ENCODE measurements around the gene TMEM161B.

Gene TMEM161B

GRCh38 chr5:88172847-88173758 lies 95.5 kb downstream of the TMEM161B start:
- H3K4me3 ChIP-seq (ENCODE audit: low read depth, low read length): no peak overlapping the region
- ChIA-PET POLR2A (no interaction called here), CTCF (no interaction called here)
- TF ChIP-seq, protein P1, sequence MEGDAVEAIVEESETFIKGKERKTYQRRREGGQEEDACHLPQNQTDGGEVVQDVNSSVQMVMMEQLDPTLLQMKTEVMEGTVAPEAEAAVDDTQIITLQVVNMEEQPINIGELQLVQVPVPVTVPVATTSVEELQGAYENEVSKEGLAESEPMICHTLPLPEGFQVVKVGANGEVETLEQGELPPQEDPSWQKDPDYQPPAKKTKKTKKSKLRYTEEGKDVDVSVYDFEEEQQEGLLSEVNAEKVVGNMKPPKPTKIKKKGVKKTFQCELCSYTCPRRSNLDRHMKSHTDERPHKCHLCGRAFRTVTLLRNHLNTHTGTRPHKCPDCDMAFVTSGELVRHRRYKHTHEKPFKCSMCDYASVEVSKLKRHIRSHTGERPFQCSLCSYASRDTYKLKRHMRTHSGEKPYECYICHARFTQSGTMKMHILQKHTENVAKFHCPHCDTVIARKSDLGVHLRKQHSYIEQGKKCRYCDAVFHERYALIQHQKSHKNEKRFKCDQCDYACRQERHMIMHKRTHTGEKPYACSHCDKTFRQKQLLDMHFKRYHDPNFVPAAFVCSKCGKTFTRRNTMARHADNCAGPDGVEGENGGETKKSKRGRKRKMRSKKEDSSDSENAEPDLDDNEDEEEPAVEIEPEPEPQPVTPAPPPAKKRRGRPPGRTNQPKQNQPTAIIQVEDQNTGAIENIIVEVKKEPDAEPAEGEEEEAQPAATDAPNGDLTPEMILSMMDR (IDR thresholded peaks at IDR 0.05; ENCODE audit: insufficient read depth, low read length, missing control alignments): no peak
- DNase-seq (ENCODE audit: low read depth, low spot score): no peak

- H3K4me3 ChIP-seq (ENCODE audit: low read depth, low read length): no peak overlapping the region
- TF ChIP-seq, protein P1 (IDR thresholded peaks at IDR 0.05; ENCODE audit: insufficient read depth, low read length, missing control alignments): no peak
- ChIA-PET CTCF (no interaction called here), POLR2A (no interaction called here)
- DNase-seq (ENCODE audit: low read depth, low spot score): no peak
Measured at GRCh38 chr5:88159591-88159990, 109.1 kb downstream of the TMEM161B start.

DNA sequence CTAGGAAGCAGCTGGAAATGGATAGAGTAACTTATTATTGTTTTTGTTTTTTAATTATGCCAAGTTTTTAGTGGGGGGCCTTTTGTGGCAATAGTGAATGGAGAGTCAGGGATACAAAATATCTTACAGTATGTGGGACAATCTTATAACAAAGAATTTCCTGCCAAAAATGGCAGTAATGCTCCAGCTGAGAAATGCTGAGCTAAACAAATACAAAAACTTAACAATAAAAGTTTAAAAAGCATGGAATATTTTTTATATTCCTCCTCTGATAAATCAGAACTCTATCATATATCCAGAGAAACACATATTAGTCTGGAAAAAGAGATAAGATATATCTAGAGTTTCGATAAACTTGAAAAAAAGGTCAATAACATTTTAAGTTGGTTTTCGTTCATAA lies 110.6 kb downstream of the TMEM161B start:
- ChIA-PET POLR2A (no interaction called here), CTCF (no interaction called here)
- DNase-seq (ENCODE audit: low read depth, low spot score): no peak
- TF ChIP-seq, protein P1 (IDR thresholded peaks at IDR 0.05; ENCODE audit: insufficient read depth, low read length, missing control alignments): no peak
- H3K4me3 ChIP-seq (ENCODE audit: low read depth, low read length): no peak overlapping the region

GRCh38 chr5:88154891-88155290 lies 113.8 kb downstream of the TMEM161B start:
- TF ChIP-seq, protein P1 (IDR thresholded peaks at IDR 0.05; ENCODE audit: insufficient read depth, low read length, missing control alignments): no peak

DNA sequence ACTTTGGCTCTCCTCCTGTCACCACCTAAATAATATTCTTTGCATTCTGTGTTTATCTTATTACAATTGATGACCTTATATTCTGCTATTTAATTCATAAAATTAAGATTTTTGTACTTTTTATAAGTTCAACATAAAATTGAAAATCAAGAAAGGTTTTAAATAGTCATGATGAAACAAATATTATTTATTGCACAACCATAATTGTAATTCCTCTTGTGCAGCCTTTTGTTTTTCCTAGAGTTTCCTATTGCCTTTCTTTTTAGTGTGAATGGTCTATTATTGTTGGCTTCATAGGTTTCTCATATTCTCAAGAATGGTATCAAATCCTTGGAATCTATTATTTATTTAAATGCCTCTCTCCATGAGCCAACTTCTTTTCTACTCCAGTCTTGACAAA lies 117.9 kb downstream of the TMEM161B start:
- DNase-seq (ENCODE audit: low read depth, low spot score): no peak
- TF ChIP-seq, protein P1 (IDR thresholded peaks at IDR 0.05; ENCODE audit: insufficient read depth, low read length, missing control alignments): no peak
- ChIA-PET POLR2A (no interaction called here), CTCF (no interaction called here)
- H3K4me3 ChIP-seq (ENCODE audit: low read depth, low read length): no peak overlapping the region

More at GRCh38 chr5:88154891-88155290, 113.8 kb downstream of the TMEM161B start:
- ChIA-PET CTCF (no interaction called here), POLR2A (no interaction called here)
- no peak overlapping the region for H3K4me3 ChIP-seq (ENCODE audit: low read depth, low read length)
- no peak for DNase-seq (ENCODE audit: low read depth, low spot score)

DNA sequence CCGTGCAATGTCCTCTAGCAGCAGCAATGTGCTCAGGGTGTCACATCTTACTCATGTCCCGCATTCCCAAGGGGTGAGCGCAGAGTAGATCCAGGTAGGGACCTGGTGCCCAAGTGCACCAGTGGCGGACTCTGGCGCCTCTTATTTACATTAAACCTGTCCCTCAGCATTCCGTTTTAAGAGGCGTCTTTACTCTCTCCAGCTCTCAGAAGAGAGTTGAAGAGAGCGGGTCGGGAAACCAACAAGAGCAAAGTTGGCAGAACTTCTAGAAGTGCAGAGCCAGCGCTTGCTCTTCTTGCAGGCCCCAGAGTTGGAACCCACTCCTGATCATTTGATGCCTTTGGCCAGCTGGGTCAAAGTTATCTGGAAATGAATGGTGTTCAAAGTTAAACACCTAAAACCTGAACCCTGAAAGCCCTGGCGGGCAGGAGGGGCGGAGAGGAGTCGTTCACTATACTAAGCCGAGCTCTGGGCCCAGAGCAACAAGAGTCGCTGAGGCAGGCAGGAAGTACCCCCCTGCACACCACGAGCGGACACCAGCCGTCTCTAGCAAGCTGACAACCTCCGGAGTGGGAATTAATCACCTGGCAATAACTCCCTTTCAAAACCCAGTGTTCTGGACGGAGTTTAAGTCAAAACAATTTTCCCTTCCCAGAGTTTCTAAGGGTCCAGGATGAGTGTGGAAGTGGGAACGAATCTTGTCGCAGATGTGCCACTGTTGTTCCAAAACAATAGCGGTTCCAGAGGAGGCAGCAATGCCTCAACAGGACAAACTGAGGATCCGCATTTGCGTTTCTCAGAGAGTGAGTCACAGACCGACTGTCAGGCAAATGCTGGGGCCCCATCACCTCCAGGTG lies 122.8 kb downstream of the TMEM161B start:
- POLR2A ChIA-PET: no interaction called here
- TF ChIP-seq, protein P1 (IDR thresholded peaks at IDR 0.05; ENCODE audit: insufficient read depth, low read length, missing control alignments): no peak
- DNase-seq (ENCODE audit: low read depth, low spot score): no peak
- H3K4me3 ChIP-seq (ENCODE audit: low read depth, low read length): no peak overlapping the region
- CTCF ChIA-PET: no interaction called here

Data from AG04449 (cell line).